Neural crest cell (in vitro differentiated cells): ENCODE data around the gene TLR5. TPM values are rescaled to one million over a fixed set of nuclear protein-coding genes. Genes with fewer than 3 reads are reported as not detected.

Experiments used
- DNase-seq: peaks from one replicate; pipeline ENCODE4 v3.0.0; 2021; ENCODE audit warnings: low read depth, mixed read lengths, low spot score
- H3K27ac Mint-ChIP-seq: one replicate; pipeline ENCODE4 v1.8.0; 2021; ENCODE audit warnings: mild to moderate bottlenecking, mixed read lengths; ENCODE audit not compliant: unreplicated experiment
- H3K27me3 Mint-ChIP-seq: 2 replicates; pipeline ENCODE4 v1.8.0; 2021; ENCODE audit warnings: low read depth, mild to moderate bottlenecking, mixed read lengths
- H3K36me3 Mint-ChIP-seq: 2 replicates; pipeline ENCODE4 v1.8.0; 2021; ENCODE audit warnings: low read depth, mild to moderate bottlenecking, mixed read lengths
- H3K4me1 Mint-ChIP-seq: 2 replicates; pipeline ENCODE4 v1.8.0; 2021; ENCODE audit warnings: mixed read lengths
- H3K4me3 Mint-ChIP-seq: one replicate; pipeline ENCODE4 v1.8.0; 2021; ENCODE audit warnings: mild to moderate bottlenecking, mixed read lengths
- H3K9me3 Mint-ChIP-seq: 2 replicates; pipeline ENCODE4 v1.8.0; 2021; ENCODE audit warnings: mixed read lengths
- CTCF ChIP-seq: fragments of 200-600 bp; sonication (generic); conservative IDR thresholded peaks from 2 replicates; pipeline ENCODE4 v1.5.0; 2021; ENCODE audit warnings: antibody characterized with exemption, mild to moderate bottlenecking
- total RNA-seq: library from RNA; stranded (reverse); gene quantifications from 2 replicates; pipeline ENCODE4 v1.2.1, GENCODE V29; 2021

The TLR5 gene
- total RNA-seq, 1 donor from 2014 or later = 0.30 TPM

- Mint-ChIP-seq H3K4me1 (peaks cover 11% of the 10 kb centered on the region), H3K27ac (no peak overlapping the region), H3K4me3 (peak overlapping the region; percentile 23), H3K27me3 (peaks cover 56% of the 10 kb centered on the region), H3K9me3 (no peaks in the 10 kb centered on the region), H3K36me3 (no peaks in the 10 kb centered on the region)
- DNase-seq = no peak
- TF ChIP-seq CTCF = no peak
Observed at GRCh38 chr1:223135176-223135942, 7.7 kb downstream of the TLR5 start.

DNA sequence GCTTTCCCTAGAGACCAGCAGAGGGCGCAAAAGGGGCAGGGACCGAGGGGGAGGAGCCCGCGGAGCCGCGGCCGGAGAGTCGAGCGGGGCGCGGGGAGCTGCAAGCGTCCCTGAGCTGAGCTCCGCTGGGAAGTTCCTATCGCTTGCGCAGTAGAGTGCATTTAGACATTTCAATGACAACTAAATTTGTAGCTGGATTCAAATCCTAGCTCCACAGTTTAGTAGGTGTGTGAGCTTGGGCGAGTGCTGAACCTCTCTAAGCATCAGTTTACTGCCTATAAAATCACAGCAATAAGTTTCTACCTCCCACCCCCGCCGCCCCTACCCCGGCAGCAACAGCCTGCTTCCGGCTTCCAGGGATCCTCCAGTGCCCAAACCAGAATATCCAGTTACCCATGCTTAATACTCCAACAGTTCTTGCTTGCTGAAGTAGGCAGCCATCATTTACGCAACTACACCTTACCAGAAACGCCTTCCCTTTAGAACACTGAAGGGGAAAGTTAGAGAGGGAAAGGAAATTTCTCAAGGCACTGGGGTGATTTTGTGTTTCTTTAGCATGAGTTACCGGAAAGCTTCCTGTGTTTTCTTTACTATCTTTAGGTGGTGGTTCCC is 9.1 kb downstream of the TLR5 start:
- peak; percentile 98 for TF ChIP-seq CTCF
- peak; percentile 91 for DNase-seq
- peaks cover 66% of the 10 kb centered on the region for H3K27me3 Mint-ChIP-seq
- H3K4me1 Mint-ChIP-seq = peaks cover 19% of the 10 kb centered on the region
- H3K9me3 Mint-ChIP-seq = no peaks in the 10 kb centered on the region
- H3K27ac Mint-ChIP-seq = no peak overlapping the region
- H3K36me3 Mint-ChIP-seq = no peaks in the 10 kb centered on the region
- peak overlapping the region; percentile 82 for H3K4me3 Mint-ChIP-seq

DNA sequence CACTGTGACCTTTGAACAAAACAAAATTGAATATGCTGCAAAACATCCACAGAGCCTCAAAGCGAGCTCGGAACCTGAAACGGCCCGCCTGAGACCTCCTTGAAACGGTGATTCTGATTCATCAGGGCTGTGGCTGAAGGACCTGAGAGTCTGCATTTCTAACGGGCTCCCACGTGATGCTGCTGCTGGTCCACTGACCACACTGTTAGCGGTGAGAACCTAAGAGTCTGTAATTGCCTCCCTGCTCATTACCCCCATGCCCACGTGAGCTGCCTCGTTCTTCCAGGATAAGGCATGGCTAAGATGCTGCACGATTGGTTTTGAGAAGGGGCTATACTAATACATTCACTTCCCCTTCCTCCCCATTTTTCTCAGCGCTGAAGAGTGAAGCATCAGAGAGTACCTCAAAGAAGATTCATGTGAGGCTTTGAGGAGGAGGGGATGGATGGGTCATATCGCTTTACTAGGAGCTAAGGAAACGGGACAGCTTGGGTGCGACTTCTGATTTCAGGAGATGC is 9.7 kb downstream of the TLR5 start:
- no peak overlapping the region for H3K27ac Mint-ChIP-seq

DNA sequence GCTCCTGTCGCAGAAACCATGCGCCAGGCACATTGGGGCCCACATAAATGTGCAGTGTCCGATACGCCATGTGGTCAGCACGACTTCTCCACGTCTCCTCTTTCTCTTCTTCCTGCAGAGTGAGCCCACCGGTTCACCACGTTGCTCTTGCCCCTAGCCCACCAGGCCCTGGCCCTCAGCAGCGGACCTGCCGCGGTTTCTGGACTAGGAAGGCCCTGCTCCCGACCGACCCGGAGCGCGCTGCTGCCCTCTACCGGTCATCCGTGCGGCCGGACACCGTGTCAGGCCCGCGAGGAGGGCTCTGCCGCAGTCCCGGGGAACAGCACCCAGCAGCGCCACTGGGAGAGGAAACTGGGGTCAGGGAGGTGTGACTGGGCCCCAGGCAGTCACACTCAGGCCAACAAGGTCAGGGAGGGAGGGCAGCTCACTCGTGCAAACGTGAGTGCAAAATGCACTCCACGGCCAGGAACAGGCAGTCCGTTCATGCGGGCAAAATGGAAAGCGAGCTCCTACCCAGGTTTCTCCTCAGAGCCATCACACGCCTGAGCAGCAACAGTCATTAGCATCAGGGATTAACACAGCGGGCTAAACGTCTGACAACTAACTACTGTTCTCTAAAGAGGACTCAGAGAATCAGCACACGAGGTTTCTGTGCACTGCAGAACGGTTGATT is 13.7 kb downstream of the TLR5 start:
- H3K27me3 Mint-ChIP-seq = peaks cover 42% of the 10 kb centered on the region
- H3K4me3 Mint-ChIP-seq = no peak overlapping the region
- peak; percentile 92 for TF ChIP-seq CTCF

More for the DNA sequence above, 9.7 kb downstream of the TLR5 start:
- peaks cover 68% of the 10 kb centered on the region for H3K27me3 Mint-ChIP-seq
- TF ChIP-seq CTCF = no peak
- H3K4me1 Mint-ChIP-seq = peaks cover 22% of the 10 kb centered on the region
- peak overlapping the region; percentile 82 for H3K4me3 Mint-ChIP-seq
- H3K9me3 Mint-ChIP-seq = no peaks in the 10 kb centered on the region
- no peaks in the 10 kb centered on the region for H3K36me3 Mint-ChIP-seq
- no peak for DNase-seq

GRCh38 chr1:223126741-223127140 is 16.3 kb downstream of the TLR5 start:
- Mint-ChIP-seq H3K4me3 (no peak overlapping the region), H3K27me3 (peaks cover 22% of the 10 kb centered on the region), H3K4me1 (peaks cover 10% of the 10 kb centered on the region), H3K36me3 (no peaks in the 10 kb centered on the region), H3K9me3 (no peaks in the 10 kb centered on the region), H3K27ac (no peak overlapping the region)
- DNase-seq = no peak
- TF ChIP-seq CTCF = no peak

More for the DNA sequence above, 13.7 kb downstream of the TLR5 start:
- H3K9me3 Mint-ChIP-seq = no peaks in the 10 kb centered on the region
- peak; percentile 87 for DNase-seq
- H3K36me3 Mint-ChIP-seq = no peaks in the 10 kb centered on the region
- peak overlapping the region; percentile 82 for H3K27ac Mint-ChIP-seq
- peaks cover 19% of the 10 kb centered on the region for H3K4me1 Mint-ChIP-seq
